Measurements from ENCODE around the gene TMEM151A. TPM values are rescaled to one million over a fixed set of nuclear protein-coding genes. Genes with fewer than 3 reads are reported as not detected.

TMEM151A gene
- total RNA-seq, 4 donors from 2014 or later, result 0.20 to 1.1 (median 0.22) TPM; not detected in 1

GRCh38 chr11:66293777-66294625 is 2.3 kb downstream of the TMEM151A start:
- no peaks in the 10 kb centered on the region for H3K36me3 ChIP-seq
- H3K27ac ChIP-seq, result no peak overlapping the region
- intact Hi-C loops (cut with DNase I), result no loop called here
- peaks cover 4% of the 10 kb centered on the region for H3K27me3 ChIP-seq
- H3K4me3 ChIP-seq (replicated peaks in 1 of 3), result no peak overlapping the region
- H3K9me3 ChIP-seq, result no peaks in the 10 kb centered on the region
- WGBS, 2 donors, result 76 to 79% methylated on average over 9 to 20 of the region's 30 CpGs
- peaks cover 10 to 13% of the 10 kb centered on the region in 2 donors for H3K4me1 ChIP-seq
- DNase-seq, result no peak
- TF ChIP-seq CTCF (IDR thresholded peaks at IDR 0.05) (no peak), POLR2A (IDR thresholded peaks at IDR 0.05) (no peak)

GRCh38 chr11:66294626-66295620 is 3.2 kb downstream of the TMEM151A start:
- WGBS, 2 donors, result 75 to 85% methylated on average over 28 to 70 of the region's 123 CpGs
- TF ChIP-seq CTCF (IDR thresholded peaks at IDR 0.05), result no peak
- H3K27me3 ChIP-seq, result peaks cover 4% of the 10 kb centered on the region

GRCh38 chr11:66297610-66298009 is 5.9 kb downstream of the TMEM151A start:
- H3K27ac ChIP-seq, result no peak overlapping the region
- DNase-seq, result no peak
- no peak overlapping the region for H3K4me3 ChIP-seq (replicated peaks in 1 of 3)
- WGBS, 2 donors, result 41 to 64% methylated on average over 4 to 8 of the region's 8 CpGs
- intact Hi-C loops (cut with DNase I), result no loop called here
- no peaks in the 10 kb centered on the region for H3K27me3 ChIP-seq
- H3K4me1 ChIP-seq, result no peaks in the 10 kb centered on the region
- H3K36me3 ChIP-seq, result no peaks in the 10 kb centered on the region
- TF ChIP-seq POLR2A (IDR thresholded peaks at IDR 0.05), result no peak
- no peak for TF ChIP-seq CTCF (IDR thresholded peaks at IDR 0.05)
- no peaks in the 10 kb centered on the region for H3K9me3 ChIP-seq

More at GRCh38 chr11:66294626-66295620, 3.2 kb downstream of the TMEM151A start:
- Histone ChIP-seq H3K4me3 (replicated peaks in 1 of 3) (no peak overlapping the region), H3K36me3 (no peaks in the 10 kb centered on the region), H3K4me1 (peaks cover 5 to 9% of the 10 kb centered on the region in 2 donors), H3K27ac (no peak overlapping the region), H3K9me3 (no peaks in the 10 kb centered on the region)
- DNase-seq, result no peak
- intact Hi-C loops (cut with DNase I), result no loop called here

GRCh38 chr11:66299186-66299585 is 7.5 kb downstream of the TMEM151A start:
- intact Hi-C loops (cut with DNase I), result no loop called here
- WGBS, 2 donors, result 63 to 73% methylated on average over 3 of the region's 3 CpGs
- H3K4me3 ChIP-seq (replicated peaks in 1 of 3), result no peak overlapping the region
- TF ChIP-seq CTCF (IDR thresholded peaks at IDR 0.05) (no peak), POLR2A (IDR thresholded peaks at IDR 0.05) (no peak)
- H3K27me3 ChIP-seq, result no peaks in the 10 kb centered on the region
- H3K36me3 ChIP-seq, result no peaks in the 10 kb centered on the region
- H3K27ac ChIP-seq, result no peak overlapping the region
- no peak for DNase-seq
- H3K4me1 ChIP-seq, result no peaks in the 10 kb centered on the region
- no peaks in the 10 kb centered on the region for H3K9me3 ChIP-seq
